Measurements from ENCODE around the gene TLCD2. TPM values are rescaled to one million over a fixed set of nuclear protein-coding genes. Genes with fewer than 3 reads are reported as not detected.
"Not testable (repeated sequence)": the region's sequence is repeated elsewhere in the genome, so short reads cannot be mapped to it uniquely, and the experiment has no call there.

TLCD2 gene
- total RNA-seq, 1 experiment from 2014 or later = 1.5 TPM

DNA sequence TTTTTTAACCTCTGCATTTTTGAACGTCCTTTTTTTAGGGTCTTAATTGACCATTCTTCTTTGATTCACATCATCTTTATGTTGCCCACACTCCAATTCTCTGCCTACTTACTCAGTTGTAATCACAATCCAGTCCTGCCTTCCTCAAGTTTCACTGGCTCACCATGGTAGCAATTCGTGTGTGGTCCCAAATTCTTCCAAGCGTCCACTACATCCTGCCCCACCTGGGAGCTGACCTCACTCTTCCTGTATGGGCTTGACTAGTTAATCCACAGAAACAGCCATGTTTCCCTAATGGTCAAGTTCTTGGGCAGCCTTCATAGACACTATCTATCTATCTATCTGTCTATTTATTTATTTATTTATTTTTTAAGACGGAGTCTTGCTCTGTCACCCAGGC is 7.1 kb downstream of the TLCD2 start:
- H4K91ac ChIP-seq (ENCODE audit: insufficient read length, low read depth, low read length) = no peak overlapping the region
- Mint-ChIP-seq H3K9me3 (no peaks in the 10 kb centered on the region), H3K4me1 (peaks cover 3 to 5% of the 10 kb centered on the region in 2 experiments; a peak in 3 of 4 replicates), H3K27ac (no peak overlapping the region), H3K27me3 (ENCODE audit: low read depth) (peaks cover 5% of the 10 kb centered on the region), H3K36me3 (ENCODE audit: insufficient read depth in 1 of 3, low read depth in 3 of 3) (no peaks in the 10 kb centered on the region), H3K4me3 (no peak overlapping the region)
- no peak overlapping the region for H2AK5ac ChIP-seq (ENCODE audit: insufficient read length, low read length)
- no peak overlapping the region for H2AFZ ChIP-seq (ENCODE audit: low read length)
- no peak overlapping the region for H3K9ac ChIP-seq (ENCODE audit: extremely low read depth, insufficient read length, low read length)
- H3T11ph ChIP-seq (ENCODE audit: low read length) = no peak overlapping the region
- no peaks in the 10 kb centered on the region for H3K9me3 ChIP-seq (ENCODE audit: control insufficient read depth, low read depth, low read length)
- H2BK12ac ChIP-seq (ENCODE audit: insufficient read length, low read depth, low read length) = no peak overlapping the region
- H2BK20ac ChIP-seq (ENCODE audit: low read depth, low read length, poor library complexity, severe bottlenecking) = no peak overlapping the region
- H2BK5ac ChIP-seq (ENCODE audit: insufficient read length, low read length) = no peak overlapping the region
- no peaks in the 10 kb centered on the region for H3K27me3 ChIP-seq (ENCODE audit: insufficient read depth, low read length)
- no peak overlapping the region for H3K4ac ChIP-seq (ENCODE audit: low read depth, low read length)
- H3K79me2 ChIP-seq (ENCODE audit: insufficient read depth, low read length) = no peaks in the 10 kb centered on the region
- H4K20me1 ChIP-seq (ENCODE audit: control insufficient read depth, insufficient read depth, insufficient read length) = no peaks in the 10 kb centered on the region
- H4K5ac ChIP-seq (ENCODE audit: insufficient read length, low read depth, low read length) = no peak overlapping the region
- WGBS (ENCODE audit: extremely low coverage, insufficient read length, low lambda C conversion rate) = no CpG with 5 or more reads among the region's 4 CpGs
- H2BK15ac ChIP-seq (ENCODE audit: low read depth, low read length) = no peak overlapping the region
- no peak overlapping the region for H3K23ac ChIP-seq (ENCODE audit: insufficient read length, low read depth, low read length)
- H3K4me2 ChIP-seq (ENCODE audit: insufficient read depth, insufficient read length, low read length) = no peak overlapping the region
- H3K4me1 ChIP-seq (ENCODE audit: insufficient read depth, low read length) = no peaks in the 10 kb centered on the region
- no peak overlapping the region for H3K56ac ChIP-seq (ENCODE audit: insufficient read length, low read depth, low read length)
- no peak overlapping the region for H4K8ac ChIP-seq (replicated peaks; ENCODE audit: insufficient read length, low read depth, low read length)
- no peak for DNase-seq
- no peaks in the 10 kb centered on the region for H3K23me2 ChIP-seq (ENCODE audit: insufficient read length, low read depth, low read length, poor library complexity, severe bottlenecking)
- TF ChIP-seq, protein P1, sequence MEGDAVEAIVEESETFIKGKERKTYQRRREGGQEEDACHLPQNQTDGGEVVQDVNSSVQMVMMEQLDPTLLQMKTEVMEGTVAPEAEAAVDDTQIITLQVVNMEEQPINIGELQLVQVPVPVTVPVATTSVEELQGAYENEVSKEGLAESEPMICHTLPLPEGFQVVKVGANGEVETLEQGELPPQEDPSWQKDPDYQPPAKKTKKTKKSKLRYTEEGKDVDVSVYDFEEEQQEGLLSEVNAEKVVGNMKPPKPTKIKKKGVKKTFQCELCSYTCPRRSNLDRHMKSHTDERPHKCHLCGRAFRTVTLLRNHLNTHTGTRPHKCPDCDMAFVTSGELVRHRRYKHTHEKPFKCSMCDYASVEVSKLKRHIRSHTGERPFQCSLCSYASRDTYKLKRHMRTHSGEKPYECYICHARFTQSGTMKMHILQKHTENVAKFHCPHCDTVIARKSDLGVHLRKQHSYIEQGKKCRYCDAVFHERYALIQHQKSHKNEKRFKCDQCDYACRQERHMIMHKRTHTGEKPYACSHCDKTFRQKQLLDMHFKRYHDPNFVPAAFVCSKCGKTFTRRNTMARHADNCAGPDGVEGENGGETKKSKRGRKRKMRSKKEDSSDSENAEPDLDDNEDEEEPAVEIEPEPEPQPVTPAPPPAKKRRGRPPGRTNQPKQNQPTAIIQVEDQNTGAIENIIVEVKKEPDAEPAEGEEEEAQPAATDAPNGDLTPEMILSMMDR (conservative IDR thresholded peaks at IDR 0.05) = no peak
- no peaks in the 10 kb centered on the region for H3K79me1 ChIP-seq (ENCODE audit: insufficient read depth, low read depth, low read length, poor library complexity, severe bottlenecking)
- no peak overlapping the region for H3K27ac ChIP-seq (ENCODE audit: insufficient read length, low read depth, low read length)
- H3K14ac ChIP-seq (ENCODE audit: insufficient read depth, low read length) = no peak overlapping the region
- no peak overlapping the region for H2BK120ac ChIP-seq (ENCODE audit: low read depth, low read length, poor library complexity, severe bottlenecking)
- no peak overlapping the region for H3K18ac ChIP-seq (ENCODE audit: insufficient read length, low read depth, low read length)

DNA sequence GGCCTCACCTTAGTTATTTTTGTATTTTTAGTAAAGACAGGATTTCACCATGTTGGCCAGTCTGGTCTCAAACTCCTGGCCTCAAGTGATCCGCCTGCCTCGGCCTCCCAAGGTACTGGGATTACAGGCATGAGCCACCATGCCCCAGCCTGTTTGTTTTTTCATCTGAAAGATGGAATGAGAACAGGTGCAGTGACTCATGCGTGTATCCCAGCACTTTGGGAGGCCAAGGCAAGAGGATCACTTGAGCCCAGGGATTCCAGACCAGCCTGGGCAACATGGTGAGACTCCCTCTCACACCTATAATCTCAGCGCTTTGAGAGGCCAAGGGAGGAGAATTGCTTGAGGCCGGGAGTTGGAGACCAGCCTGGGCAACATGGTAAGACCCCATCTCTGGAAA is 10.3 kb downstream of the TLCD2 start:
- not testable (repeated sequence) for H2BK12ac ChIP-seq (ENCODE audit: insufficient read length, low read depth, low read length); DNase-seq; H3K4me2 ChIP-seq (ENCODE audit: insufficient read depth, insufficient read length, low read length); H2BK15ac ChIP-seq (ENCODE audit: low read depth, low read length); H4K8ac ChIP-seq (replicated peaks; ENCODE audit: insufficient read length, low read depth, low read length); H3K23ac ChIP-seq (ENCODE audit: insufficient read length, low read depth, low read length); H2AK5ac ChIP-seq (ENCODE audit: insufficient read length, low read length); H3K18ac ChIP-seq (ENCODE audit: insufficient read length, low read depth, low read length); H3K36me3 Mint-ChIP-seq (ENCODE audit: insufficient read depth in 1 of 3, low read depth in 3 of 3); H3K27me3 ChIP-seq (ENCODE audit: insufficient read depth, low read length); H2AFZ ChIP-seq (ENCODE audit: low read length); H3K23me2 ChIP-seq (ENCODE audit: insufficient read length, low read depth, low read length, poor library complexity, severe bottlenecking); H3K27ac ChIP-seq (ENCODE audit: insufficient read length, low read depth, low read length); H3K4ac ChIP-seq (ENCODE audit: low read depth, low read length); H3K79me1 ChIP-seq (ENCODE audit: insufficient read depth, low read depth, low read length, poor library complexity, severe bottlenecking); H3K4me3 Mint-ChIP-seq; H3K4me1 ChIP-seq (ENCODE audit: insufficient read depth, low read length); H3K9me3 Mint-ChIP-seq; H2BK5ac ChIP-seq (ENCODE audit: insufficient read length, low read length); H2BK20ac ChIP-seq (ENCODE audit: low read depth, low read length, poor library complexity, severe bottlenecking); H3K27ac Mint-ChIP-seq; H3K56ac ChIP-seq (ENCODE audit: insufficient read length, low read depth, low read length); H3K9ac ChIP-seq (ENCODE audit: extremely low read depth, insufficient read length, low read length); H3K9me3 ChIP-seq (ENCODE audit: control insufficient read depth, low read depth, low read length); H3K4me1 Mint-ChIP-seq; H4K20me1 ChIP-seq (ENCODE audit: control insufficient read depth, insufficient read depth, insufficient read length); H2BK120ac ChIP-seq (ENCODE audit: low read depth, low read length, poor library complexity, severe bottlenecking); H3K27me3 Mint-ChIP-seq (ENCODE audit: low read depth); H3K14ac ChIP-seq (ENCODE audit: insufficient read depth, low read length); H4K91ac ChIP-seq (ENCODE audit: insufficient read length, low read depth, low read length); H4K5ac ChIP-seq (ENCODE audit: insufficient read length, low read depth, low read length); H3K79me2 ChIP-seq (ENCODE audit: insufficient read depth, low read length); H3T11ph ChIP-seq (ENCODE audit: low read length)
- no CpG with 5 or more reads among the region's 5 CpGs for WGBS (ENCODE audit: extremely low coverage, insufficient read length, low lambda C conversion rate)

Data from H9 (cell line).